Progenitor cell of endocrine pancreas (in vitro differentiated cells): ENCODE results near the gene AOC1. TPM values are rescaled to one million over a fixed set of nuclear protein-coding genes. Genes with fewer than 3 reads are reported as not detected.

Experiments
- DNase-seq: peaks from one replicate; pipeline ENCODE4 v3.0.0; 2021; ENCODE audit warnings: low spot score; ENCODE audit not compliant: unreplicated experiment
- H3K27ac Mint-ChIP-seq: 2 replicates; pipeline ENCODE4 v1.8.0; 2021; ENCODE audit warnings: mild to moderate bottlenecking, moderate library complexity, mixed read lengths
- H3K27me3 Mint-ChIP-seq: 2 replicates; pipeline ENCODE4 v1.8.0; 2021; ENCODE audit warnings: mixed read lengths
- H3K36me3 Mint-ChIP-seq: 2 replicates; pipeline ENCODE4 v1.8.0; 2022; ENCODE audit warnings: mixed read lengths; ENCODE audit not compliant: insufficient read depth
- H3K4me1 Mint-ChIP-seq: 2 replicates; pipeline ENCODE4 v1.8.0; 2021; ENCODE audit warnings: low read depth, mixed read lengths
- H3K4me3 Mint-ChIP-seq: 2 replicates; pipeline ENCODE4 v1.8.0; 2021; ENCODE audit warnings: low read depth, mild to moderate bottlenecking, moderate library complexity, mixed read lengths
- H3K9me3 Mint-ChIP-seq: 2 replicates; pipeline ENCODE4 v1.8.0; 2021; ENCODE audit warnings: low read depth, mixed read lengths
- CTCF ChIP-seq: fragments of 200-600 bp; sonication (generic); IDR thresholded peaks from one replicate; pipeline ENCODE4 v1.5.0; 2021; ENCODE audit warnings: antibody characterized with exemption, mild to moderate bottlenecking; ENCODE audit not compliant: unreplicated experiment
- total RNA-seq: library from RNA; stranded (reverse); gene quantifications from 2 replicates; pipeline ENCODE4 v1.2.1, GENCODE V29; 2021

AOC1 gene
- total RNA-seq, 1 donor from 2014 or later: 2.9 TPM

GRCh38 chr7:150820578-150821198 is 31.6 kb upstream of the AOC1 start:
- Mint-ChIP-seq H3K27me3 (no peaks in the 10 kb centered on the region), H3K4me1 (peaks cover 13% of the 10 kb centered on the region), H3K9me3 (peaks cover 20% of the 10 kb centered on the region), H3K27ac (no peak overlapping the region), H3K4me3 (no peak overlapping the region), H3K36me3 (peaks cover 12% of the 10 kb centered on the region)
- TF ChIP-seq CTCF: no peak
- DNase-seq: no peak

GRCh38 chr7:150823043-150823442 is 29.3 kb upstream of the AOC1 start:
- peaks cover 9% of the 10 kb centered on the region for H3K9me3 Mint-ChIP-seq
- H3K36me3 Mint-ChIP-seq: peaks cover 10% of the 10 kb centered on the region
- H3K4me3 Mint-ChIP-seq: no peak overlapping the region
- peaks cover 14% of the 10 kb centered on the region for H3K4me1 Mint-ChIP-seq
- H3K27ac Mint-ChIP-seq: no peak overlapping the region
- TF ChIP-seq CTCF: no peak
- DNase-seq: no peak
- H3K27me3 Mint-ChIP-seq: no peaks in the 10 kb centered on the region

- Mint-ChIP-seq H3K4me3 (no peak overlapping the region), H3K27ac (no peak overlapping the region), H3K9me3 (peaks cover 6% of the 10 kb centered on the region), H3K4me1 (peaks cover 11% of the 10 kb centered on the region), H3K27me3 (no peaks in the 10 kb centered on the region), H3K36me3 (peaks cover 8% of the 10 kb centered on the region)
- no peak for DNase-seq
- no peak for TF ChIP-seq CTCF
These were observed 28.7 kb upstream of the AOC1 start for GRCh38 chr7:150823484-150824126.

GRCh38 chr7:150824379-150825177 is 27.7 kb upstream of the AOC1 start:
- no peak for DNase-seq

More at GRCh38 chr7:150824379-150825177, 27.7 kb upstream of the AOC1 start:
- Mint-ChIP-seq H3K4me3 (no peak overlapping the region), H3K27ac (no peak overlapping the region), H3K36me3 (peaks cover 8% of the 10 kb centered on the region), H3K27me3 (no peaks in the 10 kb centered on the region), H3K9me3 (peaks cover 6% of the 10 kb centered on the region), H3K4me1 (peaks cover 13% of the 10 kb centered on the region)
- TF ChIP-seq CTCF: no peak
